Daoy (cell line): Measurements from ENCODE around the gene MNX1. TPM values are rescaled to one million over a fixed set of nuclear protein-coding genes. Genes with fewer than 3 reads are reported as not detected.

Experiments
- DNase-seq: peaks from one replicate; pipeline ENCODE4 v3.0.0-alpha.2; 2015; ENCODE audit warnings: low read depth
- total RNA-seq: library from RNA; depleted of rRNA; stranded (reverse); fragments of >200 nt; shearing (Covaris generic); gene quantifications from 2 replicates; pipeline ENCODE4 v1.2.3, GENCODE V29; 2014; rRNA removed

Gene MNX1
- total RNA-seq, 1 experiment from 2014 or later = 4.4 TPM

- DNase-seq = no peak
Observed at GRCh38 chr7:156969972-156970420, 40.5 kb downstream of the MNX1 start.

GRCh38 chr7:156968183-156968582 is 42.3 kb downstream of the MNX1 start:
- DNase-seq = no peak

- DNase-seq = no peak
Observed at GRCh38 chr7:156966387-156966786, 44.1 kb downstream of the MNX1 start.

DNA sequence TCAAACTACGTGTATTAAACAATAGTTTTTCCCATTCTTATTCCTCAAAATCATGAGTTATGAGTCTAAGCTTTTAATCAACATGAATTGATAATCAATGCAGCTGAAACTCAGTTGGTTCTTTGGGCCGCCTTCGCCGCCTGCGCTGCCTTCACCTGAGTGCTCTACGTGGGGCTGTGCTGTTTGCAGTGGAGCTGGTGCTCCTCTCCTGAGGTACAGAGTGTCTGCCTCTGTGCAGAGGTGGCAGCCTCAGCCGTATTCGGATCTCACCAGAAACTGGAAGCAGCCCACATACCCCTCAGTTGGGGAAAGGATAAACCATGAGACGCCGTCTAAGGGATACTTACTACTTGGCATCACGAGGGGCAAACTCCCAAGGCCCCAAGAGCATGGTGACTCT is 45.5 kb downstream of the MNX1 start:
- no peak for DNase-seq

GRCh38 chr7:156963472-156963871 is 47.0 kb downstream of the MNX1 start:
- DNase-seq = no peak

DNA sequence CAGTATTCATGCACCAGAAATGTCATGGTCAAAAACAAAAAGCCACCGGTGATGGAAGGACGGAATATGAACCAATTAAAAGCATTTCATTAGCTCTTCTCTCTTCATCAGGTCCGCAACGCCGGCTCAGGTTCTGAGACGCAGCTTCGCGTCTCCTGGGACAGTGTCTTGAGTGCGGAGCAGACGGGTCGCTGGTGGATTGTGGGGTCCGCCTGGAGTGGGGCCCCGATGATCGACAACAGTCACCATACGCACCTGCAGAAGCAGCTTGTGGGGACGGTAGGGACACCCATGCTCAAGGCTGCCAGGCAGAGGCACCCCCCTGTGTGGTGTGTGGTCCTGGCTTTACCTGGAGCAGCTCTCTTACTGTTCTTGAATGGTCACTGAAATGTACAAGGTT is 47.6 kb downstream of the MNX1 start:
- DNase-seq = no peak

GRCh38 chr7:156962145-156962544 is 48.3 kb downstream of the MNX1 start:
- DNase-seq = no peak

GRCh38 chr7:156956727-156957126 is 53.7 kb downstream of the MNX1 start:
- DNase-seq = no peak

DNA sequence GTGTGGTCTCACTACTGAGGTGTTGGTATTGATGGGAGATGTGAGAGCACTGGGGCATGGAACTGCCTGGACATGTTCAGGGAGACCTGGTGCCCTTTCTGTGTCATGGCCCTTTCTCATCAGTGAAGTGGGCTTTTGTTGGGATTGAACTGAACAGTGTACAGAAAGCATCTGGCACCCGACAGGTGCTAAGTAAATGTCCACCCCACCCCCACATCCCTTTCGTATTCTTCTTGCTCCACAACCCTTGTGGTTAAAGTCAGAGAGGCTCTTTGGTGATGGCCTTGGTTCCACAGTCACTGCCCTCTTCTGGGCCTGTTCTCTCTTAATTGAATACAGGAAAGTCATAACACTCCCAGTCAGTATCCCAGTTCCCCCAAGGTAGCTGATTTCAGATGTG is 55.5 kb downstream of the MNX1 start:
- DNase-seq = no peak

Other genes with a start within 250 kb of the MNX1 start
- 45.0 and 62.6 TPM in 2 replicates for gene LMBR1, start 117.5 kb downstream of the MNX1 start, total RNA-seq
- gene NOM1, start 61.0 kb downstream of the MNX1 start, total RNA-seq = 19.3 and 22.1 TPM in 2 replicates
- gene UBE3C, start 128.3 kb upstream of the MNX1 start, total RNA-seq = 114 and 115 TPM in 2 replicates